Measurements from ENCODE around the gene IVL.

IVL gene

DNA sequence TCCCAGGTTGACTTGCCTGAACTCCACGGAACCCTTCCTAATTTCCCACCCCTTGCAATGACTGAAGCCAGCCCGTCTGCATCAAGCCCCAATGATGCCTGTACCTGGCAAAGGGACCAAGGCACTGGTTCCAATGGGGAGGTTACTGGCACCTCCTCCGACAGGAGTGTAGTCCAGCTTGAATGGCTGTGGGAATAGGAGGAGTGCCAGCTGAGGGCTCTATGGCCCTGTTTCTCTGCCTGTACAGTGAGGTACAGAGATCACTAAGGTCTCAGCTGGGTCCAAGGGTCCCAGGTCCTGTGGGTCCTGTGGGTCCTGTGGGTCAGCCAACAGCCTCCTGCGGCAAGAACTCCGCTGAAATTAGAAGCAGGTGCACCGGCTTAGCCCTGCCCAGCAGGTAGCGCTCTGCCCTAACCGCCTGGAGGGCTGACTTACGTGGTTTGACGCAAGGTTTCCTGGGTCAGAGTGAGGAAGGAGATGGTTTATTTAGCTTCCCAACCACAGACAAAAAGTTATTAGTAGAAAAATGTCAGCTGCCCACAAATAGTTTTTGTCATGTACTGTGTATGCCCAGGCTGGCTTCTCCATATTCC lies 52.2 kb downstream of the IVL start:
- H3K36me3 ChIP-seq (ENCODE audit: insufficient read depth, insufficient read length, low read length), result no peaks in the 10 kb centered on the region
- no peaks in the 10 kb centered on the region for H3K4me1 ChIP-seq (ENCODE audit: insufficient read depth, insufficient read length)
- H3K4me3 ChIP-seq (ENCODE audit: insufficient read length, low read depth), result no peak overlapping the region
- no peaks in the 10 kb centered on the region for H3K9me3 ChIP-seq (ENCODE audit: insufficient read depth, low read length)
- no peak for TF ChIP-seq YY1 (IDR thresholded peaks at IDR 0.05; ENCODE audit: insufficient read depth, insufficient read length)
- peak; percentile 11 for DNase-seq (ENCODE audit: low read depth, low spot score)
- no peaks in the 10 kb centered on the region for H3K27me3 ChIP-seq (ENCODE audit: insufficient read depth, insufficient read length)
- H3K9ac ChIP-seq (ENCODE audit: insufficient read length, low read depth), result no peak overlapping the region
